ENCODE results near the gene FBXO33. TPM values are rescaled to one million over a fixed set of nuclear protein-coding genes. Genes with fewer than 3 reads are reported as not detected.

The FBXO33 gene
- total RNA-seq, 1 experiment from 2014 or later: 6.6 TPM

DNA sequence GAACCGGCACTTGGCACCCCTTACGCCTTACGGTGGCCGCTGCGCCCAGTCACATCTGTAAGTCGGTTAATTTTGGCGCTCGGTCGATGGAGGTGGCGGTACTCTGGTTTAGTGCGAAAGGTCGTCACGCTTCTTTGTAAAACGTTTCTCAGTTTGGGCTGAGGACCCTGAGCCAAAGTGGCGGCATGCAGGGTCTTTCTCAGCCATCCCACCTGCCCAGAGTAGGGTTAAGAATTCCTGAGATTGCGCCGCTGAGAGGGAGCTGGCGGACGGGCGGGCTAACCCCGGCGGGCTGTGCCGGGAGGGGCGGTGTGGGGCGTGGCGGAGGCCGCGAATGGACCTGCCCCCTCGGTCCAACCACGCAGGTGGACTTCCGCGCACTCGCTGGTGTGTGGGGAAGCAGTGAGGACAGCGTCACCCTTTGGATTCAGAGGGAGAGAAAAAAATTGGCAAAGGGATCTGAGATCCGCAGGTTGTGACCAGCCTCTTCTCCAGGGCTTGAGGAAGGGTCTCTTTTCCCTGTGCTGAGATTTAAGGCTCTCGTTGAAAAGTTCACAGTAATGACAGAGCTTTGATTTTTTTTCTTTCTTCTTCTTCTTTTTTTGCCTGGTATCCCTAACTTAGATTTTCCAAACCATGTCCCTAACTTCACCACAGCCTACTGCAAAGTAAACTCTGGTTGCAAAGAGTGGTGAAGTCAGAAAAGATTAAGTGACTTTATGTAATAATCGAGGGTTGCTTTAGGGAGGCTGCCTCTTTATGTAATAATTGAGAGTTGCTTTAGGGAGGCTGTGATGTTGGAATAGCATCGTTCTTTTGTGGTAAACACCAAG lies 602 bp upstream of the FBXO33 start:
- Histone ChIP-seq H3K36me3 (ENCODE audit: control insufficient read depth, insufficient read depth, low read length) (no peaks in the 10 kb centered on the region; the same call in 1 of the 2 replicates), H3K9me3 (ENCODE audit: control insufficient read depth, insufficient read depth, low read depth, low read length) (no peaks in the 10 kb centered on the region), H3K27me3 (ENCODE audit: control insufficient read depth, insufficient read depth, low read length) (no peaks in the 10 kb centered on the region), H3K27ac (ENCODE audit: low read length) (peak overlapping the region; percentile 88), H3K4me1 (ENCODE audit: control insufficient read depth, insufficient read depth, low read length) (peaks cover 12% of the 10 kb centered on the region), H3K4me3 (ENCODE audit: low read depth in 2 of 2, low read length in 2 of 2) (peak overlapping the region; percentile 72 to 88)
- peak; percentile 61 for DNase-seq (ENCODE audit: low read depth, low spot score)
- intact Hi-C loops (cut with micrococcal nuclease; ENCODE audit: unreplicated experiment): loop anchor here (5.0 kb wide), 2 partner anchors 201 to 326 kb away; partner anchors contain the start of gene MIA2
- peak; percentile 90 for ATAC-seq
- no TSS peak for BruUV-seq (replicated peaks)
- in situ Hi-C loops (cut with HindIII; ENCODE audit: low pct_unique_long_range_greater_than_20kb, low sequenced_read_pairs): no loop called here
- POLR2A ChIA-PET: interaction anchor here (0.7 to 1.0 kb wide), 2 partner anchors 211 to 617 kb away, joined by 3 to 4 read pairs; no protein-coding TSS in a partner anchor
- CTCF ChIA-PET: interaction anchor here (0.7 kb wide), 1 partner anchor 52 kb away, joined by 5 read pairs; no protein-coding TSS in a partner anchor
- TF ChIP-seq SIN3A (IDR thresholded peaks at IDR 0.05; ENCODE audit: borderline replicate concordance, insufficient read depth, low read depth, low read length) (0 out of 2 replicates have a peak, but pooled peaks have one; percentile 60), POLR2AphosphoS5 (IDR thresholded peaks at IDR 0.05; ENCODE audit: low read depth, low read length) (peak; percentile 90), TCF7L2 (IDR thresholded peaks at IDR 0.05; ENCODE audit: low read depth, low read length) (no peak), REST (IDR thresholded peaks at IDR 0.05; ENCODE audit: insufficient read depth in 1 of 2, low read depth in 2 of 2, low read length in 1 of 2) (no peak)
- TF ChIP-seq, protein P1, sequence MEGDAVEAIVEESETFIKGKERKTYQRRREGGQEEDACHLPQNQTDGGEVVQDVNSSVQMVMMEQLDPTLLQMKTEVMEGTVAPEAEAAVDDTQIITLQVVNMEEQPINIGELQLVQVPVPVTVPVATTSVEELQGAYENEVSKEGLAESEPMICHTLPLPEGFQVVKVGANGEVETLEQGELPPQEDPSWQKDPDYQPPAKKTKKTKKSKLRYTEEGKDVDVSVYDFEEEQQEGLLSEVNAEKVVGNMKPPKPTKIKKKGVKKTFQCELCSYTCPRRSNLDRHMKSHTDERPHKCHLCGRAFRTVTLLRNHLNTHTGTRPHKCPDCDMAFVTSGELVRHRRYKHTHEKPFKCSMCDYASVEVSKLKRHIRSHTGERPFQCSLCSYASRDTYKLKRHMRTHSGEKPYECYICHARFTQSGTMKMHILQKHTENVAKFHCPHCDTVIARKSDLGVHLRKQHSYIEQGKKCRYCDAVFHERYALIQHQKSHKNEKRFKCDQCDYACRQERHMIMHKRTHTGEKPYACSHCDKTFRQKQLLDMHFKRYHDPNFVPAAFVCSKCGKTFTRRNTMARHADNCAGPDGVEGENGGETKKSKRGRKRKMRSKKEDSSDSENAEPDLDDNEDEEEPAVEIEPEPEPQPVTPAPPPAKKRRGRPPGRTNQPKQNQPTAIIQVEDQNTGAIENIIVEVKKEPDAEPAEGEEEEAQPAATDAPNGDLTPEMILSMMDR (IDR thresholded peaks at IDR 0.05): peak; percentile 42

DNA sequence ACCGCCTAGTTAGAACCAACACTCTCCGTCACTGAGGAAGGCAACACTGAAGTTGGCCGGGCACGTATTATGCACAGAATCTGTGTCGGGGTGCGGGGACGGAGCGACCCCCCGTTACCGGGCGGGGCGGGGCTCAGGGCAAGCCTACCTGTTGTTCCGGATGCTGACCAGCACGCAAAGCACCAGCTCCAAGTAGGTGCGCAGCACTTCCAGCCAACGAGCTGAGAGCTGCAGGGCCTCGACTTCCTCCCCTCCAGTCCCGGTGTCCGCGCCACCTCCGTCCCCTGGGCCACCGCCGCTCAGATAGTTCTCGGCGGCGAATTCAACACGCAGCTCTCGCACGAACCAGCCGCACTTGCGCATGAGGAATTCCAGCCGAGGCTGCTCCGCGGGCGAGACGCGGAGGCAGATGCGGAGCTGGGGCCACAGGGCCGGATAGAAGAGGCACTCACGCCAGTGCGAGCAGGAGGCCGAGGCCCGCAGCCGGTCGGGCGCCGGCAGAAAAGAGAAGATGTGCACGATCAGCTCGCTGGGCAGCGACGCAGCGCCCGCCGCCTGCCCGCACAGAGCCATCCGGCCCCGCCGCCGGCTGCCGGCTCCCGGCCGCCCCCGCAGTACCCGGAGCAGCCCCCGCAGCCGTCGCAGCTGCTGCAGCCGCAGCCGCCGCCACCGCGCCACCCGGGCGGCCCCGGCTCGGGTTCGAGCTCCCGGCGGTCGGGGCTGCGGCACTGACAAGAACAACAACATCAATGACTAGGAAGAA lies 636 bp downstream of the FBXO33 start:
- BruUV-seq (replicated peaks): no TSS peak
- POLR2A ChIA-PET: interaction anchor here (0.6 to 1.0 kb wide), 2 partner anchors 210 to 1871 kb away, joined by 3 read pairs; no protein-coding TSS in a partner anchor
- peak; percentile 22 for ATAC-seq
- Histone ChIP-seq H3K9me3 (ENCODE audit: control insufficient read depth, insufficient read depth, low read depth, low read length) (no peaks in the 10 kb centered on the region), H3K4me3 (ENCODE audit: low read depth in 2 of 2, low read length in 2 of 2) (peak overlapping the region; percentile 72 to 79), H3K36me3 (ENCODE audit: control insufficient read depth, insufficient read depth, low read length) (no peaks in the 10 kb centered on the region; the same call in 1 of the 2 replicates), H3K27ac (ENCODE audit: low read length) (peak overlapping the region; percentile 92), H3K4me1 (ENCODE audit: control insufficient read depth, insufficient read depth, low read length) (peaks cover 13% of the 10 kb centered on the region), H3K27me3 (ENCODE audit: control insufficient read depth, insufficient read depth, low read length) (no peaks in the 10 kb centered on the region)
- intact Hi-C loops (cut with micrococcal nuclease; ENCODE audit: unreplicated experiment): loop anchor here (5.0 kb wide), 2 partner anchors 199 to 324 kb away; partner anchors contain the start of gene MIA2
- CTCF ChIA-PET: no interaction called here
- DNase-seq (ENCODE audit: low read depth, low spot score): no peak
- TF ChIP-seq REST (IDR thresholded peaks at IDR 0.05; ENCODE audit: insufficient read depth in 1 of 2, low read depth in 2 of 2, low read length in 1 of 2) (no peak), SIN3A (IDR thresholded peaks at IDR 0.05; ENCODE audit: borderline replicate concordance, insufficient read depth, low read depth, low read length) (peak; percentile 38; the same call in 1 of the 2 replicates), POLR2AphosphoS5 (IDR thresholded peaks at IDR 0.05; ENCODE audit: low read depth, low read length) (no peak), TCF7L2 (IDR thresholded peaks at IDR 0.05; ENCODE audit: low read depth, low read length) (no peak)
- TF ChIP-seq, protein P1 (IDR thresholded peaks at IDR 0.05): no peak
- in situ Hi-C loops (cut with HindIII; ENCODE audit: low pct_unique_long_range_greater_than_20kb, low sequenced_read_pairs): no loop called here
